Midbrain (tissue), 1 donor: Measurements from ENCODE around the gene EXOSC10.
A peak's percentile ranks its signal among the peaks of the same experiment; 100 is the strongest.
"Not testable (repeated sequence)": the region's sequence is repeated elsewhere in the genome, so short reads cannot be mapped to it uniquely, and the experiment has no call there.

Experiments used
- DNase-seq: peaks from one replicate; lab custom pipeline; 2025; lab: John Stamatoyannopoulos, UW

Gene EXOSC10

GRCh38 chr1:11044086-11044848 is 55.4 kb downstream of the EXOSC10 start:
- no peak for DNase-seq

- DNase-seq: no peak
These were observed 56.4 kb downstream of the EXOSC10 start for GRCh38 chr1:11042995-11043874.

- no peak for DNase-seq
These were observed 57.6 kb downstream of the EXOSC10 start for GRCh38 chr1:11042065-11042464.

- DNase-seq: no peak
These were observed 58.6 kb downstream of the EXOSC10 start for GRCh38 chr1:11041048-11041447.

- DNase-seq: not testable (repeated sequence)
These were observed 59.6 kb downstream of the EXOSC10 start for GRCh38 chr1:11040105-11040429.

GRCh38 chr1:11039351-11040104 is 60.1 kb downstream of the EXOSC10 start:
- no peak for DNase-seq

- peak; percentile 92 for DNase-seq
These were observed 61.9 kb downstream of the EXOSC10 start for GRCh38 chr1:11037740-11038182.

GRCh38 chr1:11037019-11037739 is 62.5 kb downstream of the EXOSC10 start:
- not testable (repeated sequence) for DNase-seq

GRCh38 chr1:11031624-11032262 is 67.9 kb downstream of the EXOSC10 start:
- no peak for DNase-seq

GRCh38 chr1:11030865-11031264 is 68.8 kb downstream of the EXOSC10 start:
- no peak for DNase-seq

GRCh38 chr1:11028018-11028417 is 71.7 kb downstream of the EXOSC10 start:
- no peak for DNase-seq

GRCh38 chr1:11027316-11027715 is 72.4 kb downstream of the EXOSC10 start:
- DNase-seq: no peak

- DNase-seq: no peak
These were observed 72.8 kb downstream of the EXOSC10 start for GRCh38 chr1:11026903-11027302.

GRCh38 chr1:11026052-11026451 is 73.6 kb downstream of the EXOSC10 start:
- no peak for DNase-seq

GRCh38 chr1:11025618-11026017 is 74.1 kb downstream of the EXOSC10 start:
- no peak for DNase-seq

GRCh38 chr1:11024874-11025203 is 74.8 kb downstream of the EXOSC10 start:
- no peak for DNase-seq

- no peak for DNase-seq
These were observed 75.4 kb downstream of the EXOSC10 start for GRCh38 chr1:11024154-11024873.

GRCh38 chr1:11023201-11023600 is 76.5 kb downstream of the EXOSC10 start:
- DNase-seq: no peak

GRCh38 chr1:11019971-11020370 is 79.7 kb downstream of the EXOSC10 start:
- DNase-seq: no peak

- not testable (repeated sequence) for DNase-seq
These were observed 80.3 kb downstream of the EXOSC10 start for GRCh38 chr1:11019358-11019757.
